Astrocyte (in vitro differentiated cells and primary cell): ENCODE measurements around the gene SPTAN1. TPM values are rescaled to one million over a fixed set of nuclear protein-coding genes. Genes with fewer than 3 reads are reported as not detected.
A peak's percentile ranks its signal among the peaks of the same experiment; 100 is the strongest.

Experiments used
- DNase-seq: peaks from one replicate; pipeline ENCODE4 v3.0.0-alpha.2; 2010; ENCODE audit warnings: low read depth
- FAIRE-seq: peaks from 2 replicates; lab custom pipeline; 2011; peaks lifted over from hg19 to GRCh38; lab: Jason Lieb, UNC
- H2AFZ ChIP-seq: 2 replicates; pipeline ENCODE4 v1.6.0; 2012; ENCODE audit warnings: low read depth, low read length, inconsistent platforms
- H3K27ac ChIP-seq: 2 replicates; pipeline ENCODE4 v1.5.1; 2011; ENCODE audit warnings: low read depth, low read length, inconsistent platforms
- H3K27me3 ChIP-seq: 2 replicates; pipeline ENCODE4 v1.6.0; 2011; ENCODE audit warnings: low read length, inconsistent platforms; ENCODE audit not compliant: insufficient read depth
- H3K36me3 ChIP-seq: 2 replicates; pipeline ENCODE4 v1.5.1; 2011; ENCODE audit warnings: low read length, inconsistent platforms; ENCODE audit not compliant: insufficient read depth
- H3K4me1 ChIP-seq: 2 replicates; pipeline ENCODE4 v1.5.1; 2011; ENCODE audit warnings: low read length, inconsistent platforms; ENCODE audit not compliant: insufficient read depth
- H3K4me2 ChIP-seq: 2 replicates; pipeline ENCODE4 v1.6.0; 2012; ENCODE audit warnings: low read length, inconsistent platforms
- H3K4me3 ChIP-seq: 2 replicates; pipeline ENCODE4 v1.5.1; 2011; ENCODE audit warnings: low read depth, mild to moderate bottlenecking, low read length, inconsistent platforms; ENCODE audit not compliant: insufficient read depth
- H3K79me2 ChIP-seq: 2 replicates; pipeline ENCODE4 v1.6.0; 2012; ENCODE audit warnings: mild to moderate bottlenecking, low read length, inconsistent platforms; ENCODE audit not compliant: insufficient read depth
- H3K9ac ChIP-seq: 2 replicates; pipeline ENCODE4 v1.6.0; 2012; ENCODE audit warnings: mild to moderate bottlenecking, low read length, inconsistent platforms
- H3K9me3 ChIP-seq: 2 replicates; pipeline ENCODE4 v1.5.1; 2012; ENCODE audit warnings: low read depth, mild to moderate bottlenecking, low read length, inconsistent platforms; ENCODE audit not compliant: insufficient read depth
- H4K20me1 ChIP-seq: 2 replicates; pipeline ENCODE4 v1.6.0; 2012; ENCODE audit warnings: low read length, inconsistent platforms; ENCODE audit not compliant: insufficient read depth
- H3K27ac Mint-ChIP-seq: one replicate; pipeline ENCODE4 v1.8.0; 2021; ENCODE audit warnings: mild to moderate bottlenecking, mixed read lengths; ENCODE audit not compliant: unreplicated experiment
- H3K27me3 Mint-ChIP-seq: one replicate; pipeline ENCODE4 v1.8.0; 2021; ENCODE audit warnings: low read depth, mixed read lengths; ENCODE audit not compliant: unreplicated experiment
- H3K36me3 Mint-ChIP-seq: one replicate; pipeline ENCODE4 v1.8.0; 2021; ENCODE audit warnings: low read depth, mixed read lengths; ENCODE audit not compliant: unreplicated experiment
- H3K4me1 Mint-ChIP-seq: one replicate; pipeline ENCODE4 v1.8.0; 2021; ENCODE audit warnings: low read depth, mixed read lengths; ENCODE audit not compliant: unreplicated experiment
- H3K4me3 Mint-ChIP-seq: one replicate; pipeline ENCODE4 v1.8.0; 2021; ENCODE audit warnings: mild to moderate bottlenecking, moderate library complexity, mixed read lengths; ENCODE audit not compliant: unreplicated experiment
- H3K9me3 Mint-ChIP-seq: one replicate; pipeline ENCODE4 v1.8.0; 2021; ENCODE audit warnings: mild to moderate bottlenecking, mixed read lengths; ENCODE audit not compliant: unreplicated experiment
- EZH2 ChIP-seq: IDR thresholded peaks from 2 replicates; pipeline ENCODE4 v1.6.1; 2012; ENCODE audit warnings: mild to moderate bottlenecking, low read length, inconsistent platforms; ENCODE audit not compliant: insufficient read depth
- total RNA-seq: library from RNA; stranded (reverse); gene quantifications from 2 replicates; pipeline ENCODE4 v1.2.1, GENCODE V29; 2021
- TF ChIP-seq, protein P1 (sequence below): IDR thresholded peaks from 2 replicates; pipeline ENCODE4 v1.5.1; 2011; ENCODE audit warnings: low read depth, mild to moderate bottlenecking, inconsistent platforms, low read length, moderate library complexity; ENCODE audit not compliant: insufficient read depth

SPTAN1 gene
- total RNA-seq, 1 donor from 2014 or later, result 604 TPM

DNA sequence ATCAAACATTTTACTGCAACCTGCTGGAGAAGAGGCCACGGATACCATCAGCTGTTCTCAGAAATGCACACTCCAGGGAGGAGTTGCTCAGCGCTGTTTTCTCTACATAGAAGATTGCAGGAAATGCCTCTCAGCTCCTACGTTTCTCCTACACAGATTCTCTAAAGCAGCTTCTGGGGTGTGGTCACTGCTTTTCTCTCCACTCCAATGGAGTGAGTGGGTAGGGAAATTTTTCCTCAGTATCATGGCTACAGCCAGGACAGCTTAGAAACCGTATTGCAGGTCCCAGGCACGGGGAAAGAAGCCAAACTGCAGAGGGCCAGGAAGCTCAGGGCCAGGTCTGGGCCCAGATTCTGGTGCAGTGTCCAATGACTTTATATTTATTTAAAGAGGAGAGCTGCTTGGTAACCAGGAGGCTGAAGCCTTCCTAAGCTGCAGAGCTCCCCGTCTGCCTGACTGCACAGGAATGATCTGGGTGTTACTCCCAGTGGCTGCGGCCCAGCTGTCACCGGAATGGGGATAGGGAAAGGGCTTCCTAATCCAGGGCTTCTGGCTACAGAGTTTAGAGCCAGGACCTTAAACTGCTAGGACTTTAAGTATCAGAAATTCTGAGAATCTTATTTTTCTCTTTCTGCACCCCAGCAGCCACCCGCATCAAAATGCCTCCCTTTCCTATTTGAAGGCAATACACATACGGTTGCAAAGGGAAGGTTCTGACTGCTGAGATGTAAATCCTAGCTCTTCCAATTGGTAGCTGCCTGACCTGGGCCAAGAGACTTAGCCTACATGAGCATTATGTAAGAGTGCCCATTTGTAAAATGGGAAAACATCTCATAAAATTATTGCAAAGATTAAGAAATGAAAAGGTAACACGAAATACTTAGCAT is 1.4 kb upstream of the SPTAN1 start:
- Histone ChIP-seq H3K27ac (peak overlapping the region; percentile 80), H3K27me3 (no peaks in the 10 kb centered on the region), H3K4me3 (peak overlapping the region; percentile 65), H3K79me2 (peaks cover 36% of the 10 kb centered on the region), H3K9ac (peak overlapping the region; percentile 85), H3K36me3 (no peaks in the 10 kb centered on the region), H3K9me3 (no peaks in the 10 kb centered on the region), H2AFZ (peak overlapping the region; percentile 67), H3K4me2 (peak overlapping the region; percentile 95), H3K4me1 (peaks cover 40% of the 10 kb centered on the region), H4K20me1 (peaks cover 32% of the 10 kb centered on the region)
- H3K36me3 Mint-ChIP-seq, result no peaks in the 10 kb centered on the region
- no peak for TF ChIP-seq EZH2
- TF ChIP-seq, protein P1, sequence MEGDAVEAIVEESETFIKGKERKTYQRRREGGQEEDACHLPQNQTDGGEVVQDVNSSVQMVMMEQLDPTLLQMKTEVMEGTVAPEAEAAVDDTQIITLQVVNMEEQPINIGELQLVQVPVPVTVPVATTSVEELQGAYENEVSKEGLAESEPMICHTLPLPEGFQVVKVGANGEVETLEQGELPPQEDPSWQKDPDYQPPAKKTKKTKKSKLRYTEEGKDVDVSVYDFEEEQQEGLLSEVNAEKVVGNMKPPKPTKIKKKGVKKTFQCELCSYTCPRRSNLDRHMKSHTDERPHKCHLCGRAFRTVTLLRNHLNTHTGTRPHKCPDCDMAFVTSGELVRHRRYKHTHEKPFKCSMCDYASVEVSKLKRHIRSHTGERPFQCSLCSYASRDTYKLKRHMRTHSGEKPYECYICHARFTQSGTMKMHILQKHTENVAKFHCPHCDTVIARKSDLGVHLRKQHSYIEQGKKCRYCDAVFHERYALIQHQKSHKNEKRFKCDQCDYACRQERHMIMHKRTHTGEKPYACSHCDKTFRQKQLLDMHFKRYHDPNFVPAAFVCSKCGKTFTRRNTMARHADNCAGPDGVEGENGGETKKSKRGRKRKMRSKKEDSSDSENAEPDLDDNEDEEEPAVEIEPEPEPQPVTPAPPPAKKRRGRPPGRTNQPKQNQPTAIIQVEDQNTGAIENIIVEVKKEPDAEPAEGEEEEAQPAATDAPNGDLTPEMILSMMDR, result no peak
- peak overlapping the region; percentile 96 for H3K27ac Mint-ChIP-seq
- H3K4me3 Mint-ChIP-seq, result peak overlapping the region; percentile 93
- H3K4me1 Mint-ChIP-seq, result peaks cover 26% of the 10 kb centered on the region
- peak; percentile 57 for DNase-seq
- FAIRE-seq, result no peak
- H3K9me3 Mint-ChIP-seq, result no peaks in the 10 kb centered on the region
- no peaks in the 10 kb centered on the region for H3K27me3 Mint-ChIP-seq

DNA sequence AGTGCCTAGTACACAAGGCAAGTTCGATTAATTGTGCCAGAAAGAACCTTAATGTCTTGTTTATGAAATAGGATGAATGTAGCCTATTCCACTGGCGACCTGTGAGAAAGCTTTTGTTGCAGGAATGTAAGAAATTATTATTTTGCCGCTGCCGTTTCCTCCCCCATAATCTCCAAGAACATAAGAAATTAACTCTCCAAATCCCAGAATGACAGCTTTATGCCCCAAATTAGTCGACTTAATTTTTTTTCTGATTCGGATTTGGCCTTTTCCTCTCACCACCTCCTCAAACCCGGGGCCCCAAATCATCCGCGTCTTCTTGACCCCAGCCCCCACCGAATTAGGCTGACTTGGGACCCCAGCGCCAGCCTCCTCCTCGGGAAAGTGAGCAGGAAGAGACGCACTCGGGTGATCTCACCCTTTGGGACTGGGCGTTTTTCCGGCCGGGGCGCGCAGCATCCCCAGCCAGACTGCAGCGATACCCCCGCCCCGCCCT is 682 bp upstream of the SPTAN1 start:
- Histone ChIP-seq H3K4me3 (peak overlapping the region; percentile 65), H3K9ac (peak overlapping the region; percentile 85), H3K36me3 (no peaks in the 10 kb centered on the region), H2AFZ (peak overlapping the region; percentile 67), H3K27ac (peak overlapping the region; percentile 80), H3K9me3 (no peaks in the 10 kb centered on the region), H3K27me3 (no peaks in the 10 kb centered on the region), H3K4me2 (peak overlapping the region; percentile 95), H3K4me1 (peaks cover 47% of the 10 kb centered on the region), H4K20me1 (peaks cover 39% of the 10 kb centered on the region), H3K79me2 (peaks cover 43% of the 10 kb centered on the region)
- H3K36me3 Mint-ChIP-seq, result no peaks in the 10 kb centered on the region
- H3K27me3 Mint-ChIP-seq, result no peaks in the 10 kb centered on the region
- FAIRE-seq (no peak), DNase-seq (no peak)
- peak overlapping the region; percentile 93 for H3K4me3 Mint-ChIP-seq
- no peaks in the 10 kb centered on the region for H3K9me3 Mint-ChIP-seq
- TF ChIP-seq EZH2, result no peak
- TF ChIP-seq, protein P1, result no peak
- peak overlapping the region; percentile 96 for H3K27ac Mint-ChIP-seq
- peaks cover 28% of the 10 kb centered on the region for H3K4me1 Mint-ChIP-seq
